ENCODE data around the gene POU1F1.
A peak's percentile ranks its signal among the peaks of the same experiment; 100 is the strongest.
"Not testable (repeated sequence)": the region's sequence is repeated elsewhere in the genome, so short reads cannot be mapped to it uniquely, and the experiment has no call there.

The POU1F1 gene

DNA sequence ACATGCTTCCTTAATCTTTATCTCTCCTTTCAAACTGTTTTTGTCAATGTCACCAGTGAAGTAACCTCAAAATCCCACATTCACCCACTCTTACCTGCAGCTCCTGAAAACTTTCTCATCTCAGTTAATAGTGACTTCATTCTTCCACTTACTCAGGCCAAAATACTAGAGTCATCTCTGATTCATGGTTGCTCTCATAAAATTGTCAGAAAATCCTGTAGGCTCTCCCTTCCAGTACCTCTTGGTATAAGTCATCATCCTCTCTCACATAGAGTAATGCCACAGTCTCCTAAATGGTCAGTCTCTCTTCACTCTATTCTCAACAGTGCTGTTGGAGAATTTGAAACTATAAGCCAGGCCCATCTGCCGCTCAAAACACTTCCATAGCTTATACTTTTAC is 34.9 kb upstream of the POU1F1 start:
- in situ Hi-C loops (cut with MboI; ENCODE audit: low pct_unique_long_range_greater_than_20kb, low sequenced_read_pairs, unreplicated experiment), result no loop called here
- no peak for DNase-seq (ENCODE audit: low spot score)
- TF ChIP-seq, protein P1, sequence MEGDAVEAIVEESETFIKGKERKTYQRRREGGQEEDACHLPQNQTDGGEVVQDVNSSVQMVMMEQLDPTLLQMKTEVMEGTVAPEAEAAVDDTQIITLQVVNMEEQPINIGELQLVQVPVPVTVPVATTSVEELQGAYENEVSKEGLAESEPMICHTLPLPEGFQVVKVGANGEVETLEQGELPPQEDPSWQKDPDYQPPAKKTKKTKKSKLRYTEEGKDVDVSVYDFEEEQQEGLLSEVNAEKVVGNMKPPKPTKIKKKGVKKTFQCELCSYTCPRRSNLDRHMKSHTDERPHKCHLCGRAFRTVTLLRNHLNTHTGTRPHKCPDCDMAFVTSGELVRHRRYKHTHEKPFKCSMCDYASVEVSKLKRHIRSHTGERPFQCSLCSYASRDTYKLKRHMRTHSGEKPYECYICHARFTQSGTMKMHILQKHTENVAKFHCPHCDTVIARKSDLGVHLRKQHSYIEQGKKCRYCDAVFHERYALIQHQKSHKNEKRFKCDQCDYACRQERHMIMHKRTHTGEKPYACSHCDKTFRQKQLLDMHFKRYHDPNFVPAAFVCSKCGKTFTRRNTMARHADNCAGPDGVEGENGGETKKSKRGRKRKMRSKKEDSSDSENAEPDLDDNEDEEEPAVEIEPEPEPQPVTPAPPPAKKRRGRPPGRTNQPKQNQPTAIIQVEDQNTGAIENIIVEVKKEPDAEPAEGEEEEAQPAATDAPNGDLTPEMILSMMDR (IDR thresholded peaks at IDR 0.05; ENCODE audit: extremely low read depth, insufficient read depth, missing control alignments), result no peak

DNA sequence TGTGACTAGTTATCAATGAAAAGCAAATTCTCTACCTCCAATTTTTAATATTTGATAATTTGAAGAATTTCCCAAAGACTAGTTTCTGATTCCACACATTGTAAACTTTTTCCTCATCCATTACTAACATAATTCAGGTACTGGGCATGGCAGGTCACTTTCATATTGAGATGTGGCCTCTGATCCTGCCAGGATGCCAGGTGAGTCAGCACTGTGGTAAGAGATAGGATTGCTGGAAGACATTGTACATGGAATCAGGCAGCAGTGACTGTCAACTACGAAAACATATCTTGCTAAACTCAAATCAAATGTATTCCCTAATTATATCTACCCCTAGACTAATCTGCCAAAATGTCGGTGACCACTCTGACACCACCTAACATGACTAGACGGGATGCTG is 33.2 kb upstream of the POU1F1 start:
- DNase-seq (ENCODE audit: low spot score), result no peak
- in situ Hi-C loops (cut with MboI; ENCODE audit: low pct_unique_long_range_greater_than_20kb, low sequenced_read_pairs, unreplicated experiment), result no loop called here
- TF ChIP-seq, protein P1 (IDR thresholded peaks at IDR 0.05; ENCODE audit: extremely low read depth, insufficient read depth, missing control alignments), result no peak

DNA sequence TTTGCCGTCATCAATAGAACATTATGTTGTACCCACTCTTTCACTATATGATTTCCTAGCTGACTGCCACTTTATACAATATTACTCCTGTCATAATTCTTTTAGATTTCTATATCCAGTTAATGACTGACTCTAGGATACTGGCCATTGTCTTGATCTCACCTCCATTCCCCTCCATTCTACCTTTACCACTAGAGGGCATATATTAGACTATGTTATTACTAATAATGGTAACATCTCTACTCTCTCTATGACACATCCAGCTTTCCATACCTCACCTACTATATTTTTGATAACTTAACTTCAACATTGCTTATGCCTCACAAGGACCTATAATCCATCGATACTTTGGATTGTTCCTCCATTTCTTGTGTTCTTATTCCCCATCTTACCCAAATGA is 31.4 kb upstream of the POU1F1 start:
- in situ Hi-C loops (cut with MboI; ENCODE audit: low pct_unique_long_range_greater_than_20kb, low sequenced_read_pairs, unreplicated experiment), result no loop called here
- DNase-seq (ENCODE audit: low spot score), result peak; percentile 4
- TF ChIP-seq, protein P1 (IDR thresholded peaks at IDR 0.05; ENCODE audit: extremely low read depth, insufficient read depth, missing control alignments), result peak; percentile 12

DNA sequence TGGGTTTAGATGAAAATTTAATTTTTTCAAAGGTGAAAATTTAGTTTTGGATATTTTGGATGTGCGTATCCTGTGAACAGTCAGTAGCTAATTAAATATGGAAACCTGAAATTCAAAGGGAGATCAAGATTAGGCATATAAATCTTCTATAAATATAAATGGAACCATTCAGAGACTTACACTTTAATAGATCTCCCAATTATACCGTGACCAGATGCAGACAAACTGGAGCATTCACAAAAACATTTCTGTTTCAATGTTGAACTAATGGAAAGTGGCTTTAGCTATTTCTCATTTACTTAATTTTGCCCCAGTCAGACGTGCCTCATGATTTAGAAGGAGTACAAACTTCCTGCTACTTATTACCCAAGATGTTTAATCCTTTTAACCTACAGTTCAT is 29.1 kb upstream of the POU1F1 start:
- TF ChIP-seq, protein P1 (IDR thresholded peaks at IDR 0.05; ENCODE audit: extremely low read depth, insufficient read depth, missing control alignments), result no peak
- in situ Hi-C loops (cut with MboI; ENCODE audit: low pct_unique_long_range_greater_than_20kb, low sequenced_read_pairs, unreplicated experiment), result no loop called here
- DNase-seq (ENCODE audit: low spot score), result no peak

DNA sequence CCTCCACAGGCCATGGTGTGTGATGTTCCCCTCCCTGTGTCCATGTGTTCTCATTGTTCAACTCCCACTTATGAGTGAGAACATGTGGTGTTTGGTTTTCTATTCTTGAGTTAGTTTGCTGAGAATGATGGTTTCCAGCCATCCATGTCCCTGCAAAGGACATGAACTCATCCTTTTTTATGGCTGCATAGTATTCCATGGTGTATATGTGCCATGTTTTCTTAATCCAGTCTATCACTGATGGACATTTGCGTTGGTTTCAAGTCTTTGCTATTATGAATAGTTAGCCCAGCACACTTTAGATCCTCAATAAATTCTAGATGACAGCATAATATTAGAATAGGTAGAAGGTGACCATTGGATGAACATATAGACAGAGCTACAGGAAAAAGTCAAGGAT is 28.6 kb upstream of the POU1F1 start:
- in situ Hi-C loops (cut with MboI; ENCODE audit: low pct_unique_long_range_greater_than_20kb, low sequenced_read_pairs, unreplicated experiment); DNase-seq (ENCODE audit: low spot score): not testable (repeated sequence)

DNA sequence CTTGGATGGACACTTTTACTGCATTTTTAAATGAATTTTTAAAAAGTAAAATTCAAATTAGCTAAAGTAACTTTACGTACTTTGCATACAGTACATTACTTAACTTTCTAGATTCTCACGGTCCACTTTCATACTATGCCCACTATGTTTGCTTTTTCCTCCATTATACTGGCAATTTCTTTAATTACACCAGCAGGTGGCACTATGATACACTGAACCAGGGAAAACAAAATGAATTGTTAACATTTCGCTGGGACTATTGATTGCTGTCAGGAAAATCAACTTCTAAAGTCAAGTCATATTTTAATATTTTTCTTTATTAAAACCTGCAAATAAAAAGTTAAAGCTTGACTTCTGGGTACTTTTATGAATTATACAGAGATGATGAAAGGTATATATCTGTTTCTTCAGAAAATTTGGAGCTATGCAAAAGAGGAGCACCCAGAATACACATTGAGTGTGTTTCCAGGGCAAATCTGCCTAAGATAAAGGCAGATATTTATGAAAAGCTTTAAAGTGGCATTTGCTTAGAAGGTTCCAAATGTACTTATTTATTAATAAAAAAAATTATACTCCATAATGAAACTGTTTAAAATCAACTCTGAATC is 21.8 kb upstream of the POU1F1 start:
- TF ChIP-seq, protein P1 (IDR thresholded peaks at IDR 0.05; ENCODE audit: extremely low read depth, insufficient read depth, missing control alignments), result peak; percentile 66
- in situ Hi-C loops (cut with MboI; ENCODE audit: low pct_unique_long_range_greater_than_20kb, low sequenced_read_pairs, unreplicated experiment), result no loop called here
- peak; percentile 23 for DNase-seq (ENCODE audit: low spot score)

DNA sequence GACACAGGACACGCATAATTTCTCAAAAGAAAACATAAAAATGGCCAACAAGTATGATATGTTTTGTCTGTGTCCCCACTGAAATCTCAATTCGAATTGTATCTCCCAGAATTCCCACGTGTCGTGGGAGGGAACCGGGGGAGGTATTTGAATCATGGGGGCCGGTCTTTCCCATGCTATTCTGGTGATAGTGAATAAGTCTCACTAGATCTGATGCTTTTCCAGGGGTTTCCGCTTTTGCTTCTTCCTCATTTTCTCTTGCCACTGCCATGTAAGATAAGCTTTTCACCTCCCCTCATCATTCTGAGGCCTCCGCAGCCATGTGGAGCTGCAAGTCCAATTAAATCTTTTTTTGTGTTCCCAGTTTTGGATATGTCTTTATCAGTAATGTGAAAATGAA is 12.1 kb upstream of the POU1F1 start:
- in situ Hi-C loops (cut with MboI; ENCODE audit: low pct_unique_long_range_greater_than_20kb, low sequenced_read_pairs, unreplicated experiment), result no loop called here
- DNase-seq (ENCODE audit: low spot score), result no peak
- TF ChIP-seq, protein P1 (IDR thresholded peaks at IDR 0.05; ENCODE audit: extremely low read depth, insufficient read depth, missing control alignments), result no peak
